ENCODE data around the gene BTRC.
A peak's percentile ranks its signal among the peaks of the same experiment; 100 is the strongest.
"Not testable (repeated sequence)": the region's sequence is repeated elsewhere in the genome, so short reads cannot be mapped to it uniquely, and the experiment has no call there.

Gene BTRC

DNA sequence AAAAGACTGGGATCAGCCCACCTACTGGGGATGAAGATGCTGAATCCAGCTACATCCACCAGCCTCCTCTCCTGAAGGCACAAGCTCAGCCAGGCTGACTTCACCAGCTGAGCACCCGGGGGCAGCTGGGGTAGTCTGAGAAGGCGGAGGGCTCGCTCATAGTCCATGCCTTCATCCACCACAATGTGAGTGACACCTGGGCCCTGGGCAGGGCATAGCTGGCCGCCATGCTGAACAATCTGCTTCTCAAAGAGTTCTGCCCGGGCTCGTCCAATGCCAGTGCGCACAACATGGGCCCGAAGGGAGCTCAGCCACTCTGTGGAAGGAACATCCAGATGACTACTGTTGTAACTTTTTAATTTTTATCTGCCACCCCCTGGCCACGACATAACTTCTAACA lies 231.9 kb downstream of the BTRC start:
- no peak for DNase-seq (ENCODE audit: low read depth)

DNA sequence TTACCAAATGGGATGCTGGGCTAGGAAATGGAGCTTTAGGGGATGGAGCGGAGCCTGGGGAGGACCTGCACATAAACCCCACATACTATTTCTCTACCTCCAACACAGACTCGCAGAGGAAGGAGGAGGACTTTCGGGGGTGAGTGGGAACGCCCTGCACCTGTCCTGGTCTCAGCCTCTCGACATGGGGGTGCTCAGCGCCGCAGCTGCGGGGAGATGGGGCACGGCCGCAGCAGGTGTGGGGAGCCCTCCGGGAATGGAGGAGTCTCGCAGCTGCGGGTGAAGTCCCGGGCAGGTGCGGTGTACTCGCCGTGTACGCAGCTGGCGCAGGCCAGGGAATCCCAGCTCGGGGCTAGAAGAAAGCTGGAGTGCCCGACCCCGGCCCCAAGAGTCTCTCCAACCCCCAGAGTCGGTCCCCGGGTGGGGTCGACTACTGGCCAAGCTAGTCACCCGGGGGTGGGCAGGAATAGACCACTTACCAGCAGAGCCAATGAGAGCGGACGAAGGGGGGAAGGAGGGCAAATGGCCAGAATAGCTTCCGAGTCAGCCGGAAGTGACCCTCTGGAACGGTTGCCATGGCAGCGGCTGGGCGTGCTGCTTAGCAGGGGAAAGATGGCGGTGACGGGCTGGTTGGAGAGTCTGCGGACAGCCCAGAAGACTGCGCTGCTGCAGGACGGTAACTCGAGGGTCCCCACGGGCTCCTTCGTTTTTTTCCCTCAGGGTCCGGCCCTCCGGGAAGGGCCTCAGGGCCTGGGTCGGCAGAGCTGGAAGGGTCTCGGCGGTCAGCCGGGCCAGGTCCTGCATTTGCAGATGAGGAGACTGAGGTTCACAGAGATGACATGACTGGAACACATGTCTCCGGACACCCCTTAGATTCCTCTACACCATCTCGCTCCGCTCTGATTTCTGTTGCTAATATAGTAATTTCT lies 234.0 kb downstream of the BTRC start, which contains the start of the genes DPCD and POLL:
TSS of gene DPCD (plus strand) at position 597 of the 929 bp plus-strand sequence. CDS start at position 613, 16 bp downstream.
TSS of gene POLL (minus strand) at position 533 of the 929 bp plus-strand sequence. CDS start 897 bp downstream, outside the sequence.
- peak; percentile 76 for DNase-seq (ENCODE audit: low read depth)

DNA sequence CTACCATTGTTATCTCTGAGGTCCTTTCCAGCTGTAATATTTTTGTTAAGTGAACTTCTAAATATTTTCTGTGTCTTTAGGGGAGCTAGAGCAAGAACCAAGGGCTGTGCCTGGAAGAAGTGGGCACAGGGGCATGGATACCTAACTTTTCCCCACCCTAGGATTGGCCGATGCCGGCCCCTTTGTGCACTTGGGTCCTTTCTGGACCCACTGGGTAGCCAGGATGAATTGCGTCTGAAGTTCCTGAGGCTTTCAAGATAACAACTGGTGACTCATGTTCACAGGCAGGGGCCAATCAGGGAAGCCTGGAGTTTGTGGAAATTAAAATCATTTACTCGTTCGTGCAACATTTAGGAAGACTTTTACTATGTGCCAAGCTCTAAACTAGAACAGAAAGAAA lies 234.9 kb downstream of the BTRC start:
- DNase-seq (ENCODE audit: low read depth), result no peak

DNA sequence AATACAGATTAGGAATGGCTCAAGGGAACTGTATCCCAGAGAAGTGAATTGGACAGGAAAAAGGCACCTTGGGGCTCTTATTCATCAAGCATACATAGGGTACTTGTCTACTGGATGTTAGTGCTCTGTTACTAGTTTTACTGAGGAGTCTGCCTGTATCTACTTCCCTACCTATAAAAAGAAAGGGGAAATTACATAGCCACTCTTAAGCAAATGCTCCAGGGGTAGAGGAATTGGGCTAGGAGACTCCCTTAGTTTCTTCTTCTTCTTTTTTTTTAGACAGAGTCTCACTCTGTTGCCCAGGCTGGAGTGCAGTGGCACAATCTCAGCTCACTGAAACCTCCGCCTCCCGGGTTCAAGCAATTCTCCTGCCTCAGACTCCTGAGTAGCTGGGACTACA lies 239.4 kb downstream of the BTRC start:
- not testable (repeated sequence) for DNase-seq (ENCODE audit: low read depth)

DNA sequence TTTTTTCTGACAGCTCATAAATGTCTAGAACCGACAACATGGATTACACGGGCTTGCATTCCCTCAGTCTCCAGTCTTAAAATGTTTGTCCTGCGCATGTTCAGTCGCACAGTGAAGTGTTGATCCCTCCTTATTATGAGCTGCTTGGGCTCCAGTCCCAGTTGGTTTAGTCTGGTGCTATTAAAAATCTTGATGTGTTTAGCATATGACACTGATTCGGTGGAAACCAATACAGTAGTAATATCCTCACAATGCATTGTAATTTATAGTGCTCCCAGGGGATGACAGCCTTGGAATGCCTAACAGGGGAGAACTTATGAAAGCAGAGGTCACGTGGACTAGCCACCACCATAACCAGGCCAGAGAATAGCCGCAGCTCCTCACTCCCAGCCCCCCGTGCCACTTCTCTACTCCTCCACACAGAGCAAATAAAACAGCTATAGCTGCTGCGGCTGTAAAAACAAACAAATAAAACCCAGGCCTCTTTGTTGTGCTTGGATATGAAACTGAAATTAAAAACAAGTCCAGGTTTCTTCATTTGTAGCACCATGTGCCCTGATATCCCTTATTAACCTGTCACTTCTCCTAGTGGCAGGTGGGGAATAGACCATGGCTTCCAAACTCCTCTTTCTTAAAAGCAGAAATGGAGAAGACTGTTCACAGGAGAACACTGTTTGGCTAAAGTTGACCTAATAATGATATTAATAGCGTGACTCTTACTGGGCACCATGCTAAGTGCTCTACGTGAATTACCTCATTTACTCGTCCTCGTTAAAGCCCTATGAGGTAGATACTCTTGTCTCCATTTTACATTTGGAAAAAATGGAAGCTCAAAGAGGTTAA lies 241.8 kb downstream of the BTRC start:
- DNase-seq (ENCODE audit: low read depth), result no peak

DNA sequence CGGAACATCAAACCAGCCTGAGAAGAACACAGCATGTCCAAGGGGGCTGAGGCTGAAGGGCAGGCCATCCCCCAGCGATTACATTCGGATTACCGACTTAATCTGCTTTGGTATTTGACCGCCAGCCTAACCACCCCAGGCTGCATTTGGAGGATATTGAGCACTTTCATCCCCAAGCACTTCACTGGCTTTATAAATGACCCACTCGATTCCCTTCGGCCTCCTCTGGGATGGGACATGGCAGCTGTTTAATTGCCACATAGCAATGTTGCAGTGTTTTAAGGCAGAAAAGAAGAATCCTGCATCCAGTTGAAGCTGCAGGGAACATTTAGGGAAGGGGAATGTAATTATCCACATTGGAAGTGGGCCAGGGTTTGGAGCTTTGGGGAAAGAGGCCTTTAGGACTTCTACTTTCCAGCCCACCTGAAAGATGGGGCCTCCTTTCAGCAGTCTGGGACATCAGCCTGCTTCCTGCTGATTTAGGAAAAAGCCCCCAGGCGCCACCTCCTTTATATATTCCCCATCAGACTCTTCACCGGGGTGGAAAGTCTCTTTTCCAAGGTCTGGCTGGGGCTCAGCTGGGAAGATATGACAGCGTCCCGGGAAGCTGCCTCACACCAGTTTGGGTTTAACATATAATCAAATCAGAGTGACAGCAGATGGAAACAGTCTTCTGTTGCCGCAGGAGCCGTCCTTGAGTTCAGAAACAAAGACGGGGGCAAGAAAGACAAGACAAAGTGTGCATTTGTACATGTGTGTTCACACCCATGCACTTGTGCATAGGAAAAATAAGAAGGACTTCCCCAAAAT lies 243.3 kb downstream of the BTRC start:
- no peak for DNase-seq (ENCODE audit: low read depth)

DNA sequence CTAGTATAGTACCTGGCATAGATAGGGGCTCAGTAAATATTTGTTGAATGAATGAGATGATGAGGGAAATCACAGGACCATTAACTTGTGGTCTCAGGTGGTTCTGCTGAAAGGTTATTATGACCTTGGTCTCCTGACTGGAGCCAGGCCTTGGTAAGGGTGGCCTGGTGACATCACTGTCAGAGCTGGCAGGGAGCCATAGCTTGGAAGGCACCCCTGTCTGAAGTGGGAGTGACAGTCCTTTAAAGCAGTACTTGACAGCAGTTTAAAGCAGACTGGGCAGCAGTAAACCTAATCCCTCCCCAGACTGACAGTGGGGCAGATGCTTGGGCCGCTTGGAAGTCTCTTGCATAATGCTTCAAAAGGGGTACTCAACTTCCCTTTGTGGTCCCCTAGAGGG lies 247.6 kb downstream of the BTRC start:
- DNase-seq (ENCODE audit: low read depth), result no peak

DNA sequence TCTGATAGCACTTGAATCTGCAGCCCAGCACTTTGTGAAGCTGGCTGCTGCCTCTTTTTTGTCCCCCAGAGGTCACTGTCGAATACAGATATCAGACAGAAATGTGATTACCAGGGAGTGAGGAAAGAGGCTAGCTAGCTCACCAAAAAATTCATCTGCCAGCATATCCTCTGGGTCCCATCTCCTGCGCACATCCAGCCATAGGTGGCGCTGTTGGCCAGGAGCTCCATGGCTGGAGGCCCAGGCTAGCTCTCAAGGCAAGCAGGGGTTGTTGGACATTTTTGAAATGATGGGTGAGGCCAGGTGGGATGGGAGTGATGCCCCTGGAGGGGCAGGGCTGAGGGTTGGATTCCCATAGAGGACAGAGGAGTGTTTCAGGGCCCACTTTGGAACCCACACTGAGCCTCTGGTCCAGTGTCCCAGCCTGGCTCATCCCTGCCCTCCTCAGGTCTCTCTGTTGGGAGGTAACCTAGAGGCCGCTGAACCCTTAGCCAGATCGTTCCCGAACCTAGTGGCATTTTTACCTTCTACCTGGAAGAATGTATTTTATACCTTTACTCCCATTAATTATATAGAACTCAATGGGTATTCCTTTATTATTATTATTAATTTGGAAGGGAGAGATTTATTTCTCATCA lies 248.9 kb downstream of the BTRC start:
- DNase-seq (ENCODE audit: low read depth), result peak; percentile 25
